Transverse colon (tissue), 4 donors: ENCODE measurements around the gene SVBP. TPM values are rescaled to one million over a fixed set of nuclear protein-coding genes. Genes with fewer than 3 reads are reported as not detected.

Experiments
- DNase-seq: peaks from one replicate; pipeline ENCODE4 v3.0.0-alpha.2; 2019
- H3K27ac ChIP-seq, 4 donors: fragments of 200-600 bp; sonication (generic); 2 replicates each; pipeline ENCODE4 v1.5.1; 2016 to 2018; ENCODE audit warnings: inconsistent platforms in 4 of 4
- H3K27me3 ChIP-seq: fragments of 200-600 bp; sonication (generic); 2 replicates; pipeline ENCODE4 v1.5.1; 2017; ENCODE audit warnings: inconsistent platforms
- H3K36me3 ChIP-seq, 4 donors: fragments of 200-600 bp; sonication (generic); 2 replicates each; pipeline ENCODE4 v1.5.1; 2017 to 2019; ENCODE audit warnings: inconsistent platforms in 4 of 4
- H3K4me1 ChIP-seq, 4 donors: fragments of 200-600 bp; sonication (generic); 2 replicates each; pipeline ENCODE4 v1.5.1; 2017 to 2020; ENCODE audit warnings: inconsistent platforms in 4 of 4
- H3K4me3 ChIP-seq, 4 donors: fragments of 200-600 bp; sonication (generic); 1 replicate in 1 of 4; 2 replicates in 3 of 4; pipeline versions ENCODE4 v1.5.1 to v1.6.1; 2017 to 2019; ENCODE audit warnings: inconsistent platforms in 4 of 4
- H3K9me3 ChIP-seq, 2 donors: fragments of 200-600 bp; sonication (generic); 2 replicates each; pipeline ENCODE4 v1.5.1; 2017 to 2019; ENCODE audit warnings: inconsistent platforms in 2 of 2
- CTCF ChIP-seq, 5 experiments: fragments of 200-600 bp in 3 of 5; fragments of 450-650 bp in 2 of 5; sonication (generic) in 3 of 5; IDR thresholded peaks; 1 replicate in 2 of 5; 2 replicates in 3 of 5; pipeline ENCODE4 v1.5.1; 2016 to 2017; ENCODE audit warnings: antibody characterized with exemption in 5 of 5, inconsistent platforms in 3 of 5, mild to moderate bottlenecking in 2 of 5, moderate library complexity in 1 of 5
- EP300 ChIP-seq: sonication (generic); formaldehyde crosslinking; IDR thresholded peaks from one replicate; pipeline ENCODE4 v1.6.1; 2017; ENCODE audit warnings: antibody characterized with exemption, low read depth
- POLR2A ChIP-seq: fragments of 450-650 bp; IDR thresholded peaks from one replicate; pipeline ENCODE4 v1.6.1; 2016; ENCODE audit warnings: antibody characterized with exemption, mild to moderate bottlenecking, moderate library complexity
- POLR2AphosphoS5 ChIP-seq, 3 donors: sonication (generic); formaldehyde crosslinking; IDR thresholded peaks; one replicate each; pipeline ENCODE4 v1.6.1; 2016; ENCODE audit warnings: antibody characterized with exemption in 3 of 3
- WGBS, 2 donors: methylation state at CpG; one replicate each; pipeline ENCODE4 v1.1.5; 2018; ENCODE audit warnings: low coverage in 1 of 2; 5-methylcytosine and 5-hydroxymethylcytosine counted together
- in situ Hi-C, 4 donors: fragments of 200-750 bp; cut with MboI; loops; one replicate each; pipeline versions ENCODE4 v1.15.0 to v1.15.1; 2017; ENCODE audit warnings: low sequenced_read_pairs in 3 of 4, low pct_ligation_motif_present in 1 of 4, low pct_unique_long_range_greater_than_20kb in 1 of 4
- intact Hi-C: fragments of 100-400 bp; cut with DNase I; formaldehyde crosslinking; loops from one replicate; pipeline ENCODE4 v1.15.1; 2023; ENCODE audit warnings: low total_unique reads
- total RNA-seq, 4 donors: library from RNA; depleted of rRNA; stranded (reverse); fragments of >200 nt; gene quantifications; one replicate each; pipeline ENCODE4 v1.1.0, GENCODE V29; 2016

The SVBP gene
- total RNA-seq, 4 donors from 2014 or later: 15.3 to 33.3 (median 17.6) TPM

DNA sequence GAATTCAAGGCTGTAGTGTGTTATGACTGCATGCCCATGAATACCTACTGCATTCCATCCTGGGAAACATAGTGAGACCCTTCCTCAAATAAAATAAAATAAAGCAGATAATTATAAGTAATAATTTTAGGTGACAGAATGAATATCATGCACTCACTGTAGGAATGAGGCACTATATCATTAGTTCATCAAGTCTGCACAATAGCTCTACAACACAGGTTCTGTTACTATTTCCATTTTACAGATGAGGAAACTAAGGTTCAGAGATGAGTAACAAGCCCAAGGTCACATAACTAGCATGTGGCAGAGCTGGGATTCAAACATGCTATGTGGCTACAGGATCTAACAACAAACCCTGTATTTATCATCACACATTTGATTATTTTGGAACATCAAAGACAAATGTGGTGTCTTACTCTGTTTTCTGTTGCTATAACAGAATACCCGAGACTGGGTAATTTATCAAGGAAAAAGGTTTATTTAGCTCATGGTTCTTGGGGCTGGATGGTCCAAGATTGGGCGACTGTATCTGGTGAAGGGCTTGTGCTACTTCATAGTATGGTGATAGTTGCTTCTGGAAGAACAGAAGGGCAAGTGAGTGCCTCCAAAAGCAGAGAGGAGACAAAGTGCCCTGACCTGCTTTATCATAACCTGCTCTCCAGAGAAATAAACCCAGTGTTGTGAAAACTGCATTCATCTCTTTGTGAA is 24.4 kb upstream of the SVBP start:
- Histone ChIP-seq H3K27ac (no peak overlapping the region), H3K36me3 (no peaks in the 10 kb centered on the region), H3K9me3 (no peaks in the 10 kb centered on the region), H3K4me1 (peaks cover 0 to 6% (median 5%) of the 10 kb centered on the region in 4 donors), H3K27me3 (no peaks in the 10 kb centered on the region), H3K4me3 (no peak overlapping the region)
- intact Hi-C loops (loop anchor here (10.0 kb wide), 1 partner anchor 67 kb away; no protein-coding TSS in a partner anchor), in situ Hi-C loops (no loop called here)
- TF ChIP-seq CTCF (IDR thresholded peaks at IDR 0.05) (no peak), POLR2A (no peak), POLR2AphosphoS5 (IDR thresholded peaks at IDR 0.05) (no peak), EP300 (no peak)
- no peak for DNase-seq
- 94 to 100% methylated on average over 1 to 2 of the region's 2 CpGs for WGBS, 2 donors

DNA sequence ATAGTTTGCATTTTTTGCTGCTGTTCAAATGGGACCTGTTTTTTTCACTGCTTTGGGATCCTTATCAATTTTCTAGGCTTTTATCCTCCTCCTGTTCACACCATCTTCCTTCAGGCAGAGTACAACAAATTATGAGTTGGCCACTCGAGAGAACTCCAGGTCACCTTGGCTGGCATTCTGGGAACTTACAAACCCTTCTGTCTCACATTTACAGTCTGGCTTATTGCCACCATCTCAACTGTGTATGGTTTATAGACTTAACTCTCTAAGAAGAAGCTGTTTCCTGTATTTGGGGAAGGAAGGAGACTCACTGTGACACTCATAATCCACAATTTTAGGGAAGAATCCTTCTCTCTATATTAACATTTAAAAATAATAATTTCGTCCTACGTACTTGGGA is 23.8 kb upstream of the SVBP start:
- Histone ChIP-seq H3K4me3 (no peak overlapping the region), H3K4me1 (peaks cover 0 to 6% (median 5%) of the 10 kb centered on the region in 4 donors), H3K9me3 (no peaks in the 10 kb centered on the region), H3K36me3 (no peaks in the 10 kb centered on the region), H3K27me3 (no peaks in the 10 kb centered on the region), H3K27ac (no peak overlapping the region)
- intact Hi-C loops (loop anchor here (10.0 kb wide), 1 partner anchor 66 kb away; no protein-coding TSS in a partner anchor), in situ Hi-C loops (no loop called here)
- 61 to 78% methylated on average over 3 of the region's 3 CpGs for WGBS, 2 donors
- DNase-seq: no peak
- no peak for TF ChIP-seq CTCF (IDR thresholded peaks at IDR 0.05)
- no peak for TF ChIP-seq POLR2AphosphoS5 (IDR thresholded peaks at IDR 0.05)
- no peak for TF ChIP-seq POLR2A
- no peak for TF ChIP-seq EP300

- no peaks in the 10 kb centered on the region for H3K36me3 ChIP-seq
- H3K4me1 ChIP-seq: no peaks in the 10 kb centered on the region
- 59 to 62% methylated on average over 4 to 7 of the region's 7 CpGs for WGBS, 2 donors
- no peak for TF ChIP-seq POLR2A
- no peak for TF ChIP-seq EP300
- no peak for TF ChIP-seq CTCF (IDR thresholded peaks at IDR 0.05)
- no peak for TF ChIP-seq POLR2AphosphoS5 (IDR thresholded peaks at IDR 0.05)
- no peak for DNase-seq
- in situ Hi-C loops (no loop called here), intact Hi-C loops (no loop called here)
- no peaks in the 10 kb centered on the region for H3K9me3 ChIP-seq
- no peak overlapping the region for H3K4me3 ChIP-seq
- H3K27ac ChIP-seq: no peak overlapping the region
- H3K27me3 ChIP-seq: no peaks in the 10 kb centered on the region
Measured at GRCh38 chr1:42838482-42839190, 21.4 kb upstream of the SVBP start.

- no peak for DNase-seq
- Histone ChIP-seq H3K36me3 (no peaks in the 10 kb centered on the region), H3K27ac (no peak overlapping the region), H3K4me1 (no peaks in the 10 kb centered on the region), H3K4me3 (no peak overlapping the region), H3K27me3 (no peaks in the 10 kb centered on the region), H3K9me3 (no peaks in the 10 kb centered on the region)
- TF ChIP-seq CTCF (IDR thresholded peaks at IDR 0.05) (no peak), EP300 (no peak), POLR2A (no peak), POLR2AphosphoS5 (IDR thresholded peaks at IDR 0.05) (no peak)
- intact Hi-C loops (no loop called here), in situ Hi-C loops (no loop called here)
- 57 to 100% methylated on average over 1 to 3 of the region's 3 CpGs for WGBS, 2 donors
Measured at GRCh38 chr1:42837709-42838108, 20.5 kb upstream of the SVBP start.
